Keratinocyte (primary cell): Measurements from ENCODE around the gene ZSCAN25. TPM values are rescaled to one million over a fixed set of nuclear protein-coding genes. Genes with fewer than 3 reads are reported as not detected.

ENCODE experiments used
- DNase-seq: peaks from one replicate; pipeline ENCODE4 v3.0.0-alpha.2; 2011; ENCODE audit warnings: low read depth, missing footprints, low spot score
- FAIRE-seq: peaks from 2 replicates; lab custom pipeline; 2011; peaks lifted over from hg19 to GRCh38; lab: Jason Lieb, UNC
- H2AFZ ChIP-seq: 2 replicates; pipeline ENCODE4 v1.6.0; 2012; ENCODE audit warnings: low read length, control low read depth, inconsistent platforms; ENCODE audit not compliant: control insufficient read depth
- H3K27ac ChIP-seq: 2 replicates; pipeline ENCODE4 v1.5.1; 2011; ENCODE audit warnings: low read length; ENCODE audit not compliant: control insufficient read depth, insufficient read depth
- H3K27me3 ChIP-seq: 3 replicates; pipeline ENCODE4 v1.6.0; 2011; ENCODE audit warnings: low read length; ENCODE audit not compliant: control insufficient read depth, insufficient read depth; ENCODE audit errors: extremely low read depth
- H3K36me3 ChIP-seq, 2 experiments: 2 replicates in 1 of 2; 3 replicates in 1 of 2; pipeline ENCODE4 v1.5.1; 2011; ENCODE audit warnings: low read length in 2 of 2, mild to moderate bottlenecking in 1 of 2; ENCODE audit not compliant: control insufficient read depth in 2 of 2, insufficient read depth in 2 of 2; ENCODE audit errors: extremely low read depth in 1 of 2
- H3K4me1 ChIP-seq: 3 replicates; pipeline ENCODE4 v1.5.1; 2011; ENCODE audit warnings: low read length; ENCODE audit not compliant: control insufficient read depth, insufficient read depth; ENCODE audit errors: extremely low read depth
- H3K4me2 ChIP-seq: 3 replicates; pipeline ENCODE4 v1.6.0; 2011; ENCODE audit warnings: low read depth, low read length; ENCODE audit not compliant: control insufficient read depth, insufficient read depth; ENCODE audit errors: extremely low read depth
- H3K4me3 ChIP-seq, 3 experiments: fragments of 200-600 bp in 1 of 3; sonication (generic) in 1 of 3; 2 replicates in 2 of 3; 3 replicates in 1 of 3; pipeline ENCODE4 v1.5.1; 2011 to 2016; ENCODE audit warnings: low read length in 3 of 3, mild to moderate bottlenecking in 3 of 3, control low read depth in 2 of 3, inconsistent platforms in 1 of 3, low read depth in 1 of 3, mixed read lengths in 1 of 3, mixed run types in 1 of 3, moderate library complexity in 1 of 3; ENCODE audit not compliant: control insufficient read depth in 2 of 3, insufficient read depth in 2 of 3; ENCODE audit errors: extremely low read depth in 1 of 3
- H3K79me2 ChIP-seq: 2 replicates; pipeline ENCODE4 v1.6.0; 2012; ENCODE audit warnings: low read length; ENCODE audit not compliant: control insufficient read depth, insufficient read depth
- H3K9ac ChIP-seq: 3 replicates; pipeline ENCODE4 v1.6.0; 2011; ENCODE audit warnings: low read length; ENCODE audit not compliant: control insufficient read depth, insufficient read depth; ENCODE audit errors: extremely low read depth
- H3K9me1 ChIP-seq: 3 replicates; pipeline ENCODE4 v1.6.0; 2011; ENCODE audit warnings: low read length; ENCODE audit not compliant: control insufficient read depth, insufficient read depth; ENCODE audit errors: extremely low read depth
- H3K9me3 ChIP-seq: 2 replicates; pipeline ENCODE4 v1.5.1; 2012; ENCODE audit warnings: low read depth, low read length; ENCODE audit not compliant: control insufficient read depth
- H4K20me1 ChIP-seq: 3 replicates; pipeline ENCODE4 v1.6.0; 2011; ENCODE audit warnings: low read length; ENCODE audit not compliant: control insufficient read depth, insufficient read depth; ENCODE audit errors: extremely low read depth
- EZH2 ChIP-seq: IDR thresholded peaks from one replicate; pipeline ENCODE4 v1.6.1; 2012; ENCODE audit warnings: inconsistent platforms, mild to moderate bottlenecking, low read length, moderate library complexity
- dilution Hi-C: fragments of 300-500 bp; cut with MboI; formaldehyde crosslinking; loops from one replicate; pipeline ENCODE4 v1.7.0; 2020; ENCODE audit warnings: low sequenced_read_pairs; ENCODE audit not compliant: extremely low pct_ligation_motif_present
- polyA plus RNA-seq, 5 experiments: library from polyadenylated mRNA; depleted of rRNA in 3 of 5; stranded (reverse) in 3 of 5; stranded (forward) in 1 of 5; unstranded in 1 of 5; fragments of >200 nt; gene quantifications; 1 replicate in 1 of 5; 2 replicates in 3 of 5; 3 replicates in 1 of 5; pipeline versions ENCODE4 v1.2.1 to v1.2.3, GENCODE V29; 2011 to 2012; ENCODE audit warnings: missing spikeins in 2 of 5, low read depth in 1 of 5, low replicate concordance in 1 of 5
- TF ChIP-seq, protein P1 (sequence below), 3 experiments: IDR thresholded peaks in 1 of 3; conservative IDR thresholded peaks in 1 of 3; optimal IDR thresholded peaks in 1 of 3; 2 replicates in 2 of 3; 3 replicates in 1 of 3; pipeline versions ENCODE3 to v1.5.1; 2011; ENCODE audit warnings: low read length in 3 of 3, mild to moderate bottlenecking in 3 of 3, moderate library complexity in 2 of 3, control low read depth in 1 of 3, inconsistent platforms in 1 of 3; ENCODE audit not compliant: insufficient read depth in 2 of 3; ENCODE audit errors: extremely low read depth in 1 of 3

The ZSCAN25 gene
- polyA plus RNA-seq, 1 donor (not counting 4 experiments of a cell fraction or from before 2014, with no cell fraction given), result 13.1 TPM

DNA sequence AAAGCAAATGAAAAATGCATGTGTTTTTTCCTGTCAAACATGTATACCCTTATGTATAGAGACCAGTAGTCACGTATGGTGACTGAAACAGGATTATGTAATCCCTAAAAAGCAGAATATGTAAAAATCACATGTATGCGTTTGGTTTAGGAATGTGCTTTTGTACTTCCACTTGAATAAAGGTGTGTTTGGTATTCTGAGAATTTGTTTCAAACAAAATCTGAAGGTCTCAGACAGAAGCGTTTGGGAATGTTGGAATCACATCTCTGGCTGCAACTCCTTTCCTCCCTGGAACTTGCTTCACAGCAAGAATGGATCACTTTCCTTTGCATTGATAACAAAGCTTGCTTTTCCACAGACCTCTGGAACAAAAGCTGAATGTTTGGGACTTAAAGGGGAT lies 40.5 kb upstream of the ZSCAN25 start:
- Histone ChIP-seq H3K27me3 (no peaks in the 10 kb centered on the region), H3K79me2 (no peaks in the 10 kb centered on the region), H2AFZ (no peak overlapping the region), H3K4me1 (peaks cover 12% of the 10 kb centered on the region), H4K20me1 (no peaks in the 10 kb centered on the region), H3K9me3 (no peaks in the 10 kb centered on the region), H3K27ac (no peak overlapping the region), H3K4me3 (no peak overlapping the region), H3K9me1 (no peaks in the 10 kb centered on the region), H3K36me3 (peaks cover 0 to 10% of the 10 kb centered on the region in 2 experiments), H3K9ac (no peak overlapping the region), H3K4me2 (no peak overlapping the region)
- DNase-seq (no peak), FAIRE-seq (no peak)
- dilution Hi-C loops, result no loop called here
- no peak for TF ChIP-seq EZH2
- TF ChIP-seq, protein P1, sequence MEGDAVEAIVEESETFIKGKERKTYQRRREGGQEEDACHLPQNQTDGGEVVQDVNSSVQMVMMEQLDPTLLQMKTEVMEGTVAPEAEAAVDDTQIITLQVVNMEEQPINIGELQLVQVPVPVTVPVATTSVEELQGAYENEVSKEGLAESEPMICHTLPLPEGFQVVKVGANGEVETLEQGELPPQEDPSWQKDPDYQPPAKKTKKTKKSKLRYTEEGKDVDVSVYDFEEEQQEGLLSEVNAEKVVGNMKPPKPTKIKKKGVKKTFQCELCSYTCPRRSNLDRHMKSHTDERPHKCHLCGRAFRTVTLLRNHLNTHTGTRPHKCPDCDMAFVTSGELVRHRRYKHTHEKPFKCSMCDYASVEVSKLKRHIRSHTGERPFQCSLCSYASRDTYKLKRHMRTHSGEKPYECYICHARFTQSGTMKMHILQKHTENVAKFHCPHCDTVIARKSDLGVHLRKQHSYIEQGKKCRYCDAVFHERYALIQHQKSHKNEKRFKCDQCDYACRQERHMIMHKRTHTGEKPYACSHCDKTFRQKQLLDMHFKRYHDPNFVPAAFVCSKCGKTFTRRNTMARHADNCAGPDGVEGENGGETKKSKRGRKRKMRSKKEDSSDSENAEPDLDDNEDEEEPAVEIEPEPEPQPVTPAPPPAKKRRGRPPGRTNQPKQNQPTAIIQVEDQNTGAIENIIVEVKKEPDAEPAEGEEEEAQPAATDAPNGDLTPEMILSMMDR (optimal IDR thresholded peaks at IDR 0.05 in 1 of 3, IDR thresholded peaks at IDR 0.05 in 1 of 3, conservative IDR thresholded peaks at IDR 0.05 in 1 of 3; ENCODE audit: extremely low read depth in 1 of 3, insufficient read depth in 2 of 3, low read length in 3 of 3), result no peak

DNA sequence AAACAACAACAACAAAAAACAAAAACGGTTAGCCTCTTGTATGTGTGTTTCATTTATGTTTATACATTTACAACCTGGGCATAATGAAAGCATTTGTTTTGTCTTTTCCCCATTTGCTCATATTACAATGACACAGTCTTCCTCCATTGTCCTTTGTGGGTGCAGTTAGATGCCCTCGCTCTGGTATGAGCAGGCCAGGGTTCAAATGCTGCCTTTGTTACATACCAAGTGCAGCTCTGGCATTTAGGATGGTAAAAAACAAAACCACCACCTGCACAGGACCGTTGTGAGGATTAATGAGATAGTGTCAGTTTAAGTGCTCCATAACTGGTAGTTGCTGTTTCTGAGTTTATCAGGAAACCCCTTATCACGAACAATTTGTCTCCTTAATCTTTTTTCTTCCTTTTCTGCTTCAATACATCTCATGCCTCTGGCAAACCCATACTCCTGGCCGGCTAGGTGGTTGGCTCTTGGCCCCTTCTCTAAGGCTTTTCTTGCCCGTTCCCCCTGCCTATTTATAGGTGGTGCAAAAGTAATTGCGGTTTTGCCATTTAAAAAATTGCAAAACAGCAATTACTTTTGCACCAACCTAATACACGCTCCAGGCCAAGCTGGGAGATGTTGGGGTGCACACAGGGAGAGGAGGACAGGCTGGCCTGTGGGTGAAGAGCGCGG lies 37.3 kb upstream of the ZSCAN25 start:
- Histone ChIP-seq H3K4me1 (peaks cover 12% of the 10 kb centered on the region), H3K4me2 (peak overlapping the region; percentile 83), H3K9ac (no peak overlapping the region), H3K4me3 (peak overlapping the region in 1 of 3 experiments; percentile 61), H4K20me1 (no peaks in the 10 kb centered on the region), H3K9me3 (no peaks in the 10 kb centered on the region), H3K9me1 (no peaks in the 10 kb centered on the region), H3K27ac (no peak overlapping the region), H3K79me2 (no peaks in the 10 kb centered on the region), H3K36me3 (no peaks in the 10 kb centered on the region), H2AFZ (no peak overlapping the region), H3K27me3 (no peaks in the 10 kb centered on the region)
- TF ChIP-seq, protein P1 (optimal IDR thresholded peaks at IDR 0.05 in 1 of 3, IDR thresholded peaks at IDR 0.05 in 1 of 3, conservative IDR thresholded peaks at IDR 0.05 in 1 of 3; ENCODE audit: extremely low read depth in 1 of 3, insufficient read depth in 2 of 3, low read length in 3 of 3), result no peak
- no peak for TF ChIP-seq EZH2
- dilution Hi-C loops, result no loop called here
- DNase-seq (no peak), FAIRE-seq (no peak)
